Measurements from ENCODE around the gene RIT2. TPM values are rescaled to one million over a fixed set of nuclear protein-coding genes. Genes with fewer than 3 reads are reported as not detected.

RIT2 gene
- total and polyA plus RNA-seq, 4 experiments from 2014 or later = not detected

DNA sequence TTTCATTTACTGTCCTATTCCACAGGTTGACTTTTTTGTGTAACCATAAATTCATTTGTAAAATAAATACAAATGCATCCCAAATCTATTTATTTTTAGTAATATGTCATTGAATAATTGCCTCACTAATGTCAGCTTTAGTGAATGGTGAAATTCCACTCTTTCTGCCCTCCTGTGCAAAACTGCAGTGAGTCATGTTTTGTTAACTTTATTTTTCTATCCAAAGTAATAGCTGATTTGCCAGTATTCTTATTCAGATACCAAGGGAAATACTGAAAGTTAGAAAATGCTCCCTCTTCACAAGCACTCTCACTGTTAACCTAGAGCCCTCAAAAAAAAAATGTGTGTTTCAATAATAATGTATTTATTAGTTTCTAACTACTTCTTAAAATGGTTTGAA is 322.8 kb downstream of the RIT2 start:
- POLR2A ChIA-PET (ENCODE audit: partially characterized antibody) = interaction anchor here (0.5 kb wide), 1 partner anchor 148 kb away, joined by 3 read pairs; no protein-coding TSS in a partner anchor
- no peak for DNase-seq
- peaks cover 0 to 11% (median 3%) of the 10 kb centered on the region in 8 donors for H3K9me3 Mint-ChIP-seq
- intact Hi-C loops (cut with micrococcal nuclease) = no loop called here
- Histone ChIP-seq H3K27me3 (ENCODE audit: insufficient read depth, low read length) (no peaks in the 10 kb centered on the region), H3K9me3 (ENCODE audit: control insufficient read depth in 1 of 2, low read length in 2 of 2) (no peaks in the 10 kb centered on the region), H3K4me1 (ENCODE audit: insufficient read depth, low read length) (no peaks in the 10 kb centered on the region), H3K27ac (ENCODE audit: low read depth, low read length) (no peak overlapping the region), H3K36me3 (ENCODE audit: insufficient read depth, low read length) (no peaks in the 10 kb centered on the region), H3K4me3 (ENCODE audit: low read length in 2 of 2) (no peak overlapping the region)
- no peaks in the 10 kb centered on the region for H3K36me3 Mint-ChIP-seq
- no peak overlapping the region for H3K27ac Mint-ChIP-seq
- H3K27me3 Mint-ChIP-seq = no peaks in the 10 kb centered on the region
- CTCF ChIA-PET (ENCODE audit: partially characterized antibody) = no interaction called here
- H3K4me3 Mint-ChIP-seq = no peak overlapping the region
- no peaks in the 10 kb centered on the region for H3K4me1 Mint-ChIP-seq

DNA sequence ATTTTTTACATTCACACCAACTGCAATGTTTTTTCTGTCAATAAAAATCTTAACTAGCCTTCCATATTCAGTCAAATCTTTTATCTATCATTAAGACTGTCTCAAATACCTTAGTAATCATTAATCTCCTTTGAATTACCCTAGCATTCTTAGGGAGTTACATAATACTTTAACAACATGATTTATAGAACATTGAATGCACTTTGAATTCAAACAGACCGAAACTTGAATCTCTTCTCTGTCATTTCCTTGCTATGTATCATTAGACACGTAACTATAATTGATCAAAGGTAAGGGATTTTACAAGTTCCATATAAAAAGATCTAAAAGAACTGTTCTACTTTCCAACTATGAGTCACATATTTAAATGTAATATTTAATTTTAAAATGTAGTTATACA is 330.9 kb downstream of the RIT2 start:
- Histone ChIP-seq H3K36me3 (ENCODE audit: insufficient read depth, low read length) (no peaks in the 10 kb centered on the region), H3K27me3 (ENCODE audit: insufficient read depth, low read length) (no peaks in the 10 kb centered on the region), H3K4me3 (ENCODE audit: low read length in 2 of 2) (no peak overlapping the region), H3K9me3 (ENCODE audit: control insufficient read depth in 1 of 2, low read length in 2 of 2) (no peaks in the 10 kb centered on the region), H3K4me1 (ENCODE audit: insufficient read depth, low read length) (no peaks in the 10 kb centered on the region), H3K27ac (ENCODE audit: low read depth, low read length) (no peak overlapping the region)
- Mint-ChIP-seq H3K36me3 (no peaks in the 10 kb centered on the region), H3K4me3 (no peak overlapping the region), H3K4me1 (no peaks in the 10 kb centered on the region), H3K9me3 (peaks cover 0 to 12% (median 5%) of the 10 kb centered on the region in 8 donors), H3K27ac (no peak overlapping the region), H3K27me3 (no peaks in the 10 kb centered on the region)
- intact Hi-C loops (cut with micrococcal nuclease) = no loop called here
- DNase-seq = no peak
- ChIA-PET POLR2A (ENCODE audit: partially characterized antibody) (no interaction called here), CTCF (ENCODE audit: partially characterized antibody) (no interaction called here)

DNA sequence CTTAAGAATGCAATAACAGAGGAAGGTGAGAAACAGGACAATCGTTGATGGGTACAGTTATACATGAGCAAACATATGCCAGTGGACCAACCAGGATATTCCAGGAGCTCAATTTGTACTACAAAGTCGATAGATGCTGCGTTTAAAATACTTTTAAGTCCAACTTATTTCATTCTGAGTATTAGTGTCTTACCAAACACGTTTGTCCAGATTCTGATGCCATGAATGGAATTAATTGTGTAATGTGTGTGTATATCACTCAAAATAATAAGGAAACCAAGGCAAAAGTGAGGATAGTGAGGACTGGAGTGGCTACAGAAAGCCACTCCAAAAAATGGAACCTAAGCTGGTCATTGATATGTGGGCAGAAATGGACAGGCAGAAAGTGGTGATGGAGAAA is 332.6 kb downstream of the RIT2 start:
- Mint-ChIP-seq H3K27ac (no peak overlapping the region), H3K4me1 (no peaks in the 10 kb centered on the region), H3K36me3 (no peaks in the 10 kb centered on the region), H3K9me3 (peaks cover 0 to 14% (median 8%) of the 10 kb centered on the region in 8 donors), H3K4me3 (no peak overlapping the region), H3K27me3 (no peaks in the 10 kb centered on the region)
- CTCF ChIA-PET (ENCODE audit: partially characterized antibody) = no interaction called here
- H3K4me3 ChIP-seq (ENCODE audit: low read length in 2 of 2) = no peak overlapping the region
- intact Hi-C loops (cut with micrococcal nuclease) = no loop called here
- H3K27me3 ChIP-seq (ENCODE audit: insufficient read depth, low read length) = no peaks in the 10 kb centered on the region
- H3K9me3 ChIP-seq (ENCODE audit: control insufficient read depth in 1 of 2, low read length in 2 of 2) = no peaks in the 10 kb centered on the region
- H3K27ac ChIP-seq (ENCODE audit: low read depth, low read length) = no peak overlapping the region
- no peak for DNase-seq
- POLR2A ChIA-PET (ENCODE audit: partially characterized antibody) = no interaction called here
- H3K4me1 ChIP-seq (ENCODE audit: insufficient read depth, low read length) = no peaks in the 10 kb centered on the region
- no peaks in the 10 kb centered on the region for H3K36me3 ChIP-seq (ENCODE audit: insufficient read depth, low read length)

DNA sequence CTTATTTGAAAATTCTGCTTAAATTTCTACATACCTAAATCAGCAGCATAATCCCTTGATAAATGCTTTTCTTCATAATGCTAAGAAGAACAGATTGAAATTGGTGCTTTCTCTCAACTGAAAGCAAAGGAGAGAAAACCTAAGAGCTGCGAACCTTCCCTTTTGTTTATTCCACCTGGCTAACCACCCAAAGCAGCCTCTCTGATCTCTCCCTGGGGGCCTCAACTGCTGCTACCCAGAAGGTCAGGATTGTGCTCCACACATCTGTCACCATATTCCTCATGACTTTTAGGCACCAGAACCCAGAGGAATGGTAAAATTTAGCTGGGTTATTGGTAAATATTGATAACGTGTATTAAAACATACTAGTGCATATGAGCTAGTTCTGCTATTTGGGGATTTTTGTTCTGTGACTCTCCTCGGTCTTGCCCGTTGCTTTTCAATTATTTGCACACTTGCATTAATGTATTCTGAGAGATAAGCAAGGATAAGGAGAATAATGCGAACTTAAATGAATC is 334.1 kb downstream of the RIT2 start:
- Mint-ChIP-seq H3K27ac (no peak overlapping the region), H3K27me3 (no peaks in the 10 kb centered on the region), H3K4me3 (no peak overlapping the region), H3K9me3 (peaks cover 0 to 17% (median 9%) of the 10 kb centered on the region in 8 donors), H3K4me1 (no peaks in the 10 kb centered on the region), H3K36me3 (no peaks in the 10 kb centered on the region)
- H3K27me3 ChIP-seq (ENCODE audit: insufficient read depth, low read length) = no peaks in the 10 kb centered on the region
- no peaks in the 10 kb centered on the region for H3K4me1 ChIP-seq (ENCODE audit: insufficient read depth, low read length)
- no peak overlapping the region for H3K27ac ChIP-seq (ENCODE audit: low read depth, low read length)
- ChIA-PET CTCF (ENCODE audit: partially characterized antibody) (no interaction called here), POLR2A (ENCODE audit: partially characterized antibody) (no interaction called here)
- no peak overlapping the region for H3K4me3 ChIP-seq (ENCODE audit: low read length in 2 of 2)
- no peaks in the 10 kb centered on the region for H3K9me3 ChIP-seq (ENCODE audit: control insufficient read depth in 1 of 2, low read length in 2 of 2)
- no peaks in the 10 kb centered on the region for H3K36me3 ChIP-seq (ENCODE audit: insufficient read depth, low read length)
- DNase-seq = no peak
- intact Hi-C loops (cut with micrococcal nuclease) = no loop called here

DNA sequence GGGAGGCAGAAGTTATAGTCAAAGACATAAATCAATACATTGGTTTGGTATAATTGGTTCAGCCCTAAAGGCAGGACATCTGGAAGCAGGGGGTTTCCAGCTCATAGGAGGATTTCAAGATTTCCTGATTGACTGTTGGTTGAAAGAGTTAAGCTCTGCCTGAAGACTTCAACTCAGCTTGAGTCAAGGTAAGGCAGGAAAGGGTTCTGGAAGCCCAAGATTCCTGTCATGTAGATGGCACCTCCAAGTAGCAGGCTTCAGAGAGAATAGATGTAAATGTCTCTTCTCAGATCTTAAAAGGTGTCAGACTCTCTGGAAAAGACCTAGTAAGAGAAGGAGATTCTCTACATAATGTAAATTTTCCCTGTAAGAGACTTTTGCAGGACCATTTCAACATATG is 335.3 kb downstream of the RIT2 start:
- no peaks in the 10 kb centered on the region for H3K9me3 ChIP-seq (ENCODE audit: control insufficient read depth in 1 of 2, low read length in 2 of 2)
- CTCF ChIA-PET (ENCODE audit: partially characterized antibody) = no interaction called here

DNA sequence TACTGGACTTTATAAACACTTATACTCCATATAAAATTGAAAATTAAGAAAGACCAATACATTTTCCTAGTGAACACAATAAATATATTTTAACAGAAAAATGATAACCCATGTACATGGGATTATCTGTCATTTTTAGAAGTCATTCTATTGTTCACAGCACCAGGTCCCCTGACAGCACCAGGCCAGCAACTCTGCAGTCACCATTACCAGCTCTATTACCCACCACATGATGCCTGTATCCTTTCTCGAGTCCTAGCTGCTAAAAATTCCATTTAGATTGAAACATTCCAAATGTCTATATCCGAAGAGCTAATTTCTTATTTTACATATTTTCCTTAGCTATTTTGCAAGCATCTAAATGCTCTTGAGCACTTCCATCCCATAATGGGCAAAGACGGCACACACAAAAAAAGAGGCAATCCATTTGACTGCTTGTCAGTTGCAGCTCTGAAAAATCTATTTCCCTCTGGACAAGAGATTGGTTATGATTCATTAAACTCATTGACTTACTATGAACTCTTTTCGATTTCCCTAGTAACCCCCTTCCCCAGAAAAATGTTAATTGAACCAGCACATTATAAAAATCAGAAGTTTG is 336.9 kb downstream of the RIT2 start:
- no peak overlapping the region for H3K27ac ChIP-seq (ENCODE audit: low read depth, low read length)
- ChIA-PET POLR2A (ENCODE audit: partially characterized antibody) (no interaction called here), CTCF (ENCODE audit: partially characterized antibody) (no interaction called here)
- Mint-ChIP-seq H3K9me3 (peaks cover 0 to 23% (median 11%) of the 10 kb centered on the region in 8 donors), H3K27ac (no peak overlapping the region), H3K27me3 (no peaks in the 10 kb centered on the region), H3K4me1 (no peaks in the 10 kb centered on the region), H3K36me3 (no peaks in the 10 kb centered on the region), H3K4me3 (no peak overlapping the region)
- H3K4me3 ChIP-seq (ENCODE audit: low read length in 2 of 2) = no peak overlapping the region
- intact Hi-C loops (cut with micrococcal nuclease) = no loop called here
- no peaks in the 10 kb centered on the region for H3K9me3 ChIP-seq (ENCODE audit: control insufficient read depth in 1 of 2, low read length in 2 of 2)
- H3K4me1 ChIP-seq (ENCODE audit: insufficient read depth, low read length) = no peaks in the 10 kb centered on the region
- H3K27me3 ChIP-seq (ENCODE audit: insufficient read depth, low read length) = no peaks in the 10 kb centered on the region
- no peaks in the 10 kb centered on the region for H3K36me3 ChIP-seq (ENCODE audit: insufficient read depth, low read length)
- no peak for DNase-seq

More for the DNA sequence above, 335.3 kb downstream of the RIT2 start:
- Mint-ChIP-seq H3K9me3 (peaks cover 0 to 23% (median 9%) of the 10 kb centered on the region in 8 donors), H3K4me1 (no peaks in the 10 kb centered on the region), H3K27ac (no peak overlapping the region), H3K4me3 (no peak overlapping the region), H3K27me3 (no peaks in the 10 kb centered on the region), H3K36me3 (no peaks in the 10 kb centered on the region)
- Histone ChIP-seq H3K36me3 (ENCODE audit: insufficient read depth, low read length) (no peaks in the 10 kb centered on the region), H3K4me3 (ENCODE audit: low read length in 2 of 2) (no peak overlapping the region), H3K27ac (ENCODE audit: low read depth, low read length) (no peak overlapping the region), H3K4me1 (ENCODE audit: insufficient read depth, low read length) (no peaks in the 10 kb centered on the region), H3K27me3 (ENCODE audit: insufficient read depth, low read length) (no peaks in the 10 kb centered on the region)
- intact Hi-C loops (cut with micrococcal nuclease) = no loop called here
- POLR2A ChIA-PET (ENCODE audit: partially characterized antibody) = no interaction called here
- no peak for DNase-seq

DNA sequence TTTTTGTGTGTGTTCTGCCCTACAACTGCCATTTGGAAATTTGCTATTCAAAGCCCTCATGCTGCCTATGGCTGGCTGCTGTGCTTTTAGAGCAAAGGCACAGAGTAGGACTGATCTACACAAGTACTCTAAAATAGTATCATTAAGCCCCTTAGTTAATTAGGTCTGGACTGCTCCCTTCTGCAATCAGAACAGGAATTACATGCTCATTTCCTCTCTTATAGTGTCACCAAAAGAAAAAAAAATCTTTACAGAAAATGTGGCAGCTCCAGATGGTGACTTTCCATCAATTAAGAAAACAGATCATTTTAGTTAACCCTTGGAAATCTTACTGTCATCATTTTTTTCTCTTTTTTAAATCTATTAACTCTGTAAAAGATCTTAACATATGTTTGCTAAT is 337.5 kb downstream of the RIT2 start:
- Histone ChIP-seq H3K4me1 (ENCODE audit: insufficient read depth, low read length) (no peaks in the 10 kb centered on the region), H3K9me3 (ENCODE audit: control insufficient read depth in 1 of 2, low read length in 2 of 2) (no peaks in the 10 kb centered on the region), H3K4me3 (ENCODE audit: low read length in 2 of 2) (no peak overlapping the region), H3K27ac (ENCODE audit: low read depth, low read length) (no peak overlapping the region), H3K36me3 (ENCODE audit: insufficient read depth, low read length) (no peaks in the 10 kb centered on the region), H3K27me3 (ENCODE audit: insufficient read depth, low read length) (no peaks in the 10 kb centered on the region)
- DNase-seq = no peak
- Mint-ChIP-seq H3K36me3 (no peaks in the 10 kb centered on the region), H3K4me1 (no peaks in the 10 kb centered on the region), H3K27me3 (no peaks in the 10 kb centered on the region), H3K9me3 (peaks cover 0 to 23% (median 10%) of the 10 kb centered on the region in 8 donors), H3K4me3 (no peak overlapping the region), H3K27ac (no peak overlapping the region)
- CTCF ChIA-PET (ENCODE audit: partially characterized antibody) = no interaction called here
- intact Hi-C loops (cut with micrococcal nuclease) = no loop called here
- POLR2A ChIA-PET (ENCODE audit: partially characterized antibody) = no interaction called here

DNA sequence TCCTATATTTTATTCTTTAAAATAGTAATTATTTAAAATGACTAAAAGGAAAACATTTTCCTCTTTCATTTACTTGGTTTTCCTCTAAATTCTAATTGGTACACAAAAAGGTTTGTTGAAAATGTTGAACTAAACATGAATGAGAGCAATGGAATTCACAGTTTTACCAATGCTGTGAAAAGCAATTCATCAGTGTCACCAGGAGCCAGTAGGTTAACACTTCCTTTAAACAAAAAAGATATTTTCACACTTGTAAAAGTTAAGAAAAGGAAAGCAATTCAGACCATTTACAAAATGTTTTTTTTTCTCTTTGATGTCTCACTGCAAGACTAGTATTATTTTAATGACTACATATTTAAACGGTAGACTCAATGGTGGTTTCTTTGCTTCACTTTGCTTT is 341.6 kb downstream of the RIT2 start:
- Histone ChIP-seq H3K36me3 (ENCODE audit: insufficient read depth, low read length) (no peaks in the 10 kb centered on the region), H3K27ac (ENCODE audit: low read depth, low read length) (no peak overlapping the region), H3K4me1 (ENCODE audit: insufficient read depth, low read length) (no peaks in the 10 kb centered on the region), H3K4me3 (ENCODE audit: low read length in 2 of 2) (no peak overlapping the region), H3K9me3 (ENCODE audit: control insufficient read depth in 1 of 2, low read length in 2 of 2) (no peaks in the 10 kb centered on the region), H3K27me3 (ENCODE audit: insufficient read depth, low read length) (no peaks in the 10 kb centered on the region)
- Mint-ChIP-seq H3K4me1 (no peaks in the 10 kb centered on the region), H3K9me3 (peaks cover 0 to 27% (median 12%) of the 10 kb centered on the region in 8 donors), H3K27ac (no peak overlapping the region), H3K27me3 (no peaks in the 10 kb centered on the region), H3K4me3 (no peak overlapping the region), H3K36me3 (no peaks in the 10 kb centered on the region)
- intact Hi-C loops (cut with micrococcal nuclease) = no loop called here
- POLR2A ChIA-PET (ENCODE audit: partially characterized antibody) = no interaction called here
- no peak for DNase-seq
- CTCF ChIA-PET (ENCODE audit: partially characterized antibody) = no interaction called here
